Measurements from ENCODE around the gene LARP1B.
"Not testable (repeated sequence)": the region's sequence is repeated elsewhere in the genome, so short reads cannot be mapped to it uniquely, and the experiment has no call there.

LARP1B gene

GRCh38 chr4:128056396-128056795, 4.7 kb upstream of the LARP1B start:
- no peak for TF ChIP-seq SUZ12 (IDR thresholded peaks at IDR 0.05; ENCODE audit: extremely low read depth, insufficient read depth, insufficient read length)
- TF ChIP-seq ZNF274 (IDR thresholded peaks at IDR 0.05; ENCODE audit: low read depth, low read length) = no peak
- TF ChIP-seq YY1 (IDR thresholded peaks at IDR 0.05; ENCODE audit: insufficient read depth, insufficient read length) = no peak
- H3K9ac ChIP-seq (ENCODE audit: insufficient read length, low read depth) = no peak overlapping the region
- no peaks in the 10 kb centered on the region for H3K9me3 ChIP-seq (ENCODE audit: insufficient read depth, low read length)

GRCh38 chr4:128060121-128060698, 902 bp upstream of the LARP1B start:
- Histone ChIP-seq H3K9ac (ENCODE audit: insufficient read length, low read depth) (peak overlapping the region; percentile 80), H3K36me3 (ENCODE audit: insufficient read depth, insufficient read length, low read length) (no peaks in the 10 kb centered on the region), H3K27me3 (ENCODE audit: insufficient read depth, insufficient read length) (no peaks in the 10 kb centered on the region), H3K4me3 (ENCODE audit: insufficient read length, low read depth) (peak overlapping the region; percentile 67), H3K4me1 (ENCODE audit: insufficient read depth, insufficient read length) (no peaks in the 10 kb centered on the region), H3K9me3 (ENCODE audit: insufficient read depth, low read length) (no peaks in the 10 kb centered on the region)
- no peak for DNase-seq (ENCODE audit: low read depth, low spot score)
- TF ChIP-seq SUZ12 (IDR thresholded peaks at IDR 0.05; ENCODE audit: extremely low read depth, insufficient read depth, insufficient read length) (no peak), YY1 (IDR thresholded peaks at IDR 0.05; ENCODE audit: insufficient read depth, insufficient read length) (no peak), ZNF274 (IDR thresholded peaks at IDR 0.05; ENCODE audit: low read depth, low read length) (no peak)

More at GRCh38 chr4:128056396-128056795, 4.7 kb upstream of the LARP1B start:
- H3K4me3 ChIP-seq (ENCODE audit: insufficient read length, low read depth) = no peak overlapping the region
- no peaks in the 10 kb centered on the region for H3K36me3 ChIP-seq (ENCODE audit: insufficient read depth, insufficient read length, low read length)
- H3K27me3 ChIP-seq (ENCODE audit: insufficient read depth, insufficient read length) = no peaks in the 10 kb centered on the region
- H3K4me1 ChIP-seq (ENCODE audit: insufficient read depth, insufficient read length) = no peaks in the 10 kb centered on the region
- no peak for DNase-seq (ENCODE audit: low read depth, low spot score)

DNA sequence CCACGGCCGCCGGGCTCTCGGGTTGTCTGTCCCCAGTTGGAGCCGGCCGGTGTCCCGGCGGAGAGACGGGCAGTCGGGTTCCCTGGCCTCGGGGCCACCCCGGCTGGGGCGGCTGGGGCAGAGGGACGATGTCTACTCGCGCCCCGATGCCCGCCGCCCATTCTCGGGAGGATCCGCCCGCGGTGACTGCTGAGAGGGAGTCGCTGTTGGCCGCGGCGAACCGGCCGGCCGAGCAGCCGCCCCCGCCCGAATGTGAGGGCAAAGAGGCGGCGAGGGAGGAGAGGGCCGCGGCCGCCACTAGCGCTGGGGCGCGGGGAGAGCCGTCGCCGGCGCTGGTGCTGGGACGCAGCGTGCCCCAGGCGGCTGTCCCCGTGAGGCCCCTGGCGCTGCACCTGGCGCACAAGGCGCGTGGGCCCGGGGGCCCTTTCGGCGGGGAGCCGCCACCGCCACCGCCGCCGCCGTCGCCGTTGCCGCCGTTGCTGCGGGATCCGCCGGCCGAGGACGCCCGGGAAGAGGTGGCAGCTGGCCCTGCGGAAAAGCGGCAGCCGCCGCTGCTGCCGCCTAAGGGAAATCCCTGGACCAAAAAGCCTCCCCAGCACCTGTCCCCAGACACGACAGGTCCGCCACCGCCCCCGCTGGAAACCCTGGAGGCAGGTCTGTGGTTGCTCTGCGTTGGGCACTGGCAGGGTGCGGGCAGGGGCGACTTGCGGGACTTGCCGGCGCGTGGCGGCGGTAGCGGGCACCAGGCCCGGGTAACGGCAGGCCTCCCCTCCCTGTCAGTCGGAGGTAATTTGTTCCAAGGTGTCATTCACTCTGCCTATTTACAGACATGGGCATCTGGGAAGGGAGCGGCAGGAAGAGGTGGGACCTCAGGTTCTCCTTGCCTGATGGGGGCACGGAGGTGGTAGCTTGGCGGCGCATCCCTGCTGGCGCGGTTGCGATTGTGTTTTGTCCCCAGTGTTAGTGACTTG, 739 bp downstream of the LARP1B start:
- peak; percentile 18 for DNase-seq (ENCODE audit: low read depth, low spot score)
- no peaks in the 10 kb centered on the region for H3K36me3 ChIP-seq (ENCODE audit: insufficient read depth, insufficient read length, low read length)
- TF ChIP-seq SUZ12 (IDR thresholded peaks at IDR 0.05; ENCODE audit: extremely low read depth, insufficient read depth, insufficient read length) = no peak
- no peak for TF ChIP-seq ZNF274 (IDR thresholded peaks at IDR 0.05; ENCODE audit: low read depth, low read length)
- TF ChIP-seq YY1 (IDR thresholded peaks at IDR 0.05; ENCODE audit: insufficient read depth, insufficient read length) = no peak
- H3K27me3 ChIP-seq (ENCODE audit: insufficient read depth, insufficient read length) = no peaks in the 10 kb centered on the region
- H3K9me3 ChIP-seq (ENCODE audit: insufficient read depth, low read length) = no peaks in the 10 kb centered on the region
- H3K9ac ChIP-seq (ENCODE audit: insufficient read length, low read depth) = peak overlapping the region; percentile 80
- no peaks in the 10 kb centered on the region for H3K4me1 ChIP-seq (ENCODE audit: insufficient read depth, insufficient read length)
- peak overlapping the region; percentile 67 for H3K4me3 ChIP-seq (ENCODE audit: insufficient read length, low read depth)

DNA sequence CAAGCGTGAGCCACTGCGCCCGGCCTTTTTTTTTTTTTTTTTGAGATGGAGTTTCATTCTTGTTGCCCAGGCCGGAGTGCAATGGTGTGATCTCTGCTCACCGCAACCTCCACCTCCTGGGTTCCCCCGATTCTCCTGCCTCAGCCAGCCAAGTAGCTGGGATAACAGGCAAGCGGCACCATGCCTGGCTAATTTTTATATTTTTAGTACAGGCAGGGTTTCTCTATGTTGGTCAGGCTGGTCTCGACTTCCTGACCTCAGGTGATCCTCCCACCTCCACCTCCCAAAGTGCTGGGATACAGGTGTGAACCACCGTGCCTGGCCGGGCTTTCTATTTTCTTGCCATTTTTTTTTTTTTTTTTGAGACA, 5.3 kb downstream of the LARP1B start:
- H3K4me1 ChIP-seq (ENCODE audit: insufficient read depth, insufficient read length); H3K4me3 ChIP-seq (ENCODE audit: insufficient read length, low read depth); H3K36me3 ChIP-seq (ENCODE audit: insufficient read depth, insufficient read length, low read length); H3K9me3 ChIP-seq (ENCODE audit: insufficient read depth, low read length); DNase-seq (ENCODE audit: low read depth, low spot score); H3K9ac ChIP-seq (ENCODE audit: insufficient read length, low read depth); H3K27me3 ChIP-seq (ENCODE audit: insufficient read depth, insufficient read length): not testable (repeated sequence)

- no peak for DNase-seq (ENCODE audit: low read depth, low spot score)
- Histone ChIP-seq H3K4me1 (ENCODE audit: insufficient read depth, insufficient read length) (no peaks in the 10 kb centered on the region), H3K36me3 (ENCODE audit: insufficient read depth, insufficient read length, low read length) (no peaks in the 10 kb centered on the region), H3K4me3 (ENCODE audit: insufficient read length, low read depth) (no peak overlapping the region), H3K9ac (ENCODE audit: insufficient read length, low read depth) (no peak overlapping the region), H3K9me3 (ENCODE audit: insufficient read depth, low read length) (no peaks in the 10 kb centered on the region), H3K27me3 (ENCODE audit: insufficient read depth, insufficient read length) (no peaks in the 10 kb centered on the region)
- TF ChIP-seq ZNF274 (IDR thresholded peaks at IDR 0.05; ENCODE audit: low read depth, low read length) = no peak
- TF ChIP-seq SUZ12 (IDR thresholded peaks at IDR 0.05; ENCODE audit: extremely low read depth, insufficient read depth, insufficient read length) = no peak
- no peak for TF ChIP-seq YY1 (IDR thresholded peaks at IDR 0.05; ENCODE audit: insufficient read depth, insufficient read length)
These were observed 7.8 kb downstream of the LARP1B start for GRCh38 chr4:128068918-128069317.

- no peaks in the 10 kb centered on the region for H3K4me1 ChIP-seq (ENCODE audit: insufficient read depth, insufficient read length)
- H3K9ac ChIP-seq (ENCODE audit: insufficient read length, low read depth) = no peak overlapping the region
- H3K27me3 ChIP-seq (ENCODE audit: insufficient read depth, insufficient read length) = no peaks in the 10 kb centered on the region
- H3K9me3 ChIP-seq (ENCODE audit: insufficient read depth, low read length) = no peaks in the 10 kb centered on the region
- H3K4me3 ChIP-seq (ENCODE audit: insufficient read length, low read depth) = no peak overlapping the region
- DNase-seq (ENCODE audit: low read depth, low spot score) = no peak
- TF ChIP-seq YY1 (IDR thresholded peaks at IDR 0.05; ENCODE audit: insufficient read depth, insufficient read length) = no peak
- TF ChIP-seq SUZ12 (IDR thresholded peaks at IDR 0.05; ENCODE audit: extremely low read depth, insufficient read depth, insufficient read length) = no peak
- TF ChIP-seq ZNF274 (IDR thresholded peaks at IDR 0.05; ENCODE audit: low read depth, low read length) = no peak
- H3K36me3 ChIP-seq (ENCODE audit: insufficient read depth, insufficient read length, low read length) = peaks cover 20% of the 10 kb centered on the region
These were observed 15.4 kb downstream of the LARP1B start for GRCh38 chr4:128076464-128076863.

GRCh38 chr4:128095293-128095692, 34.2 kb downstream of the LARP1B start:
- not testable (repeated sequence) for H3K9ac ChIP-seq (ENCODE audit: insufficient read length, low read depth); H3K36me3 ChIP-seq (ENCODE audit: insufficient read depth, insufficient read length, low read length); DNase-seq (ENCODE audit: low read depth, low spot score); H3K9me3 ChIP-seq (ENCODE audit: insufficient read depth, low read length); H3K27me3 ChIP-seq (ENCODE audit: insufficient read depth, insufficient read length); H3K4me3 ChIP-seq (ENCODE audit: insufficient read length, low read depth); H3K4me1 ChIP-seq (ENCODE audit: insufficient read depth, insufficient read length)

Measured in NT2/D1 (cell line).